HCT116 (cell line): ENCODE results near the gene NFASC. TPM values are rescaled to one million over a fixed set of nuclear protein-coding genes. Genes with fewer than 3 reads are reported as not detected.

Source experiments
- ATAC-seq: fragments of 200-7000 bp; cut with Tn5 transposase; 2 replicates; pipeline ENCODE4 v1.9.1; 2020; ENCODE audit warnings: mild to moderate bottlenecking, moderate library complexity
- BruUV-seq: library from RNA; stranded (reverse); fragments of 400-500 nt; replicated peaks from 2 replicates; lab custom pipeline; 2021; lab: Mats Ljungman, UMichigan
- CTCF ChIA-PET: fragments of 300-600 bp; sonication (Branson Sonifier 250); formaldehyde crosslinking; loops from one replicate; lab custom pipeline; 2021; ENCODE audit warnings: antibody characterized with exemption; lab: Charles Lee
- POLR2A ChIA-PET: fragments of 300-600, 350-600 bp; sonication (Branson Sonifier 250); formaldehyde crosslinking; loops from one replicate; lab custom pipeline; 2021; ENCODE audit warnings: antibody characterized with exemption; lab: Charles Lee
- RAD21 ChIA-PET, 2 experiments: fragments of 300-600 bp; sonication (Branson Sonifier 250); formaldehyde crosslinking; loops; one replicate each; lab custom pipeline; 2023; ENCODE audit warnings: low total read pairs in 2 of 2; ENCODE audit not compliant: uncharacterized antibody in 2 of 2, unreplicated experiment in 2 of 2, low non-redundant PET in 1 of 2; lab: Charles Lee
- DNase-seq: peaks from one replicate; pipeline ENCODE4 v3.0.0-alpha.2; 2010; ENCODE audit warnings: low read depth, low spot score
- H2AFZ ChIP-seq: fragments of 200-600 bp; shearing (Covaris generic), sonication (generic); 2 replicates; pipeline ENCODE4 v1.6.1; 2017; ENCODE audit warnings: low read depth, mixed run types, mixed read lengths, antibody characterized with exemption, low read length; ENCODE audit not compliant: poor library complexity, severe bottlenecking
- H3K27ac ChIP-seq: 2 replicates; pipeline ENCODE4 v1.5.1; 2012; ENCODE audit warnings: low read depth, low read length
- H3K27me3 ChIP-seq: fragments of 200-600 bp; sonication (generic); 2 replicates; pipeline ENCODE4 v1.6.1; 2016; ENCODE audit warnings: mixed run types, low read length, mixed read lengths; ENCODE audit not compliant: insufficient read depth
- H3K36me3 ChIP-seq, 2 experiments: fragments of 200-500 bp in 1 of 2; fragments of 200-600 bp in 1 of 2; sonication (Bioruptor generic) in 1 of 2; sonication (generic) in 1 of 2; 2 replicates each; pipeline versions ENCODE4 v1.5.1 to v1.6.1; 2014 to 2016; ENCODE audit warnings: low read length in 2 of 2, inconsistent platforms in 1 of 2, mixed read lengths in 1 of 2, mixed run types in 1 of 2; ENCODE audit not compliant: insufficient read depth in 2 of 2, control insufficient read depth in 1 of 2
- H3K4me1 ChIP-seq, 2 experiments: fragments of 200-600 bp in 1 of 2; sonication (generic) in 1 of 2; 2 replicates each; pipeline versions ENCODE4 v1.5.1 to v1.6.1; 2012 to 2017; ENCODE audit warnings: low read length in 2 of 2, inconsistent platforms in 1 of 2, mild to moderate bottlenecking in 1 of 2, mixed read lengths in 1 of 2, mixed run types in 1 of 2, moderate library complexity in 1 of 2; ENCODE audit not compliant: insufficient read depth in 2 of 2, control insufficient read depth in 1 of 2
- H3K4me2 ChIP-seq: fragments of 200-600 bp; sonication (generic); 2 replicates; pipeline ENCODE4 v1.6.1; 2017; ENCODE audit warnings: mixed run types, low read length, mixed read lengths
- H3K4me3 ChIP-seq, 2 experiments: fragments of 200-600 bp in 1 of 2; sonication (generic) in 1 of 2; replicated peaks in 1 of 2; 2 replicates each; pipeline ENCODE4 v1.5.1; 2011 to 2016; ENCODE audit warnings: low read length in 2 of 2, control low read depth in 1 of 2, low read depth in 1 of 2, mild to moderate bottlenecking in 1 of 2, mixed read lengths in 1 of 2, mixed run types in 1 of 2
- H3K79me2 ChIP-seq: fragments of 200-600 bp; sonication (generic); 2 replicates; pipeline ENCODE4 v1.6.1; 2017; ENCODE audit warnings: mild to moderate bottlenecking, mixed run types, low read length, moderate library complexity, mixed read lengths; ENCODE audit not compliant: insufficient read depth
- H3K9ac ChIP-seq: fragments of 200-600 bp; sonication (generic); 2 replicates; pipeline ENCODE4 v1.6.1; 2016; ENCODE audit warnings: low read length, mixed read lengths
- H3K9me2 ChIP-seq: fragments of 200-600 bp; sonication (generic), shearing (Covaris generic); 2 replicates; pipeline ENCODE4 v1.6.1; 2017; ENCODE audit warnings: mixed run types, mild to moderate bottlenecking, moderate library complexity; ENCODE audit not compliant: insufficient read depth
- H3K9me3 ChIP-seq, 2 experiments: fragments of 200-500 bp in 1 of 2; fragments of 200-600 bp in 1 of 2; sonication (Bioruptor generic) in 1 of 2; sonication (generic) in 1 of 2; 2 replicates each; pipeline ENCODE4 v1.6.1; 2014 to 2017; ENCODE audit warnings: low read length in 2 of 2, mixed read lengths in 2 of 2, inconsistent platforms in 1 of 2, low read depth in 1 of 2, mild to moderate bottlenecking in 1 of 2, mixed run types in 1 of 2, moderate library complexity in 1 of 2; ENCODE audit not compliant: control insufficient read depth in 1 of 2, insufficient read depth in 1 of 2
- H4K20me1 ChIP-seq: fragments of 200-600 bp; sonication (generic), shearing (Covaris generic); 2 replicates; pipeline ENCODE4 v1.6.1; 2017; ENCODE audit warnings: mixed run types, mild to moderate bottlenecking, moderate library complexity; ENCODE audit not compliant: insufficient read depth
- CBX3 ChIP-seq: IDR thresholded peaks from 2 replicates; pipeline ENCODE4 v1.6.1; 2012; ENCODE audit warnings: low read depth
- CEBPB ChIP-seq: IDR thresholded peaks from 2 replicates; pipeline ENCODE4 v1.6.1; 2012; ENCODE audit warnings: low read depth
- CTCF ChIP-seq, 3 experiments: fragments of 200-600 bp in 1 of 3; sonication (generic) in 1 of 3; IDR thresholded peaks in 2 of 3; conservative IDR thresholded peaks in 1 of 3; 2 replicates each; pipeline ENCODE4 v1.5.1; 2012 to 2017; ENCODE audit warnings: low read depth in 2 of 3, low read length in 2 of 3, antibody characterized with exemption in 1 of 3, borderline replicate concordance in 1 of 3, control low read depth in 1 of 3, mild to moderate bottlenecking in 1 of 3, mixed read lengths in 1 of 3, mixed run types in 1 of 3, moderate library complexity in 1 of 3; ENCODE audit not compliant: insufficient read depth in 1 of 3
- EGR1 ChIP-seq: IDR thresholded peaks from 2 replicates; pipeline ENCODE4 v1.6.1; 2012; ENCODE audit warnings: low read depth
- ELF1 ChIP-seq: IDR thresholded peaks from 2 replicates; pipeline ENCODE4 v1.6.1; 2012; ENCODE audit warnings: low read depth, borderline replicate concordance
- EZH2phosphoT487 ChIP-seq: fragments of 200-600 bp; IDR thresholded peaks from 2 replicates; pipeline ENCODE4 v1.6.1; 2018; ENCODE audit warnings: antibody characterized with exemption, borderline replicate concordance
- FOSL1 ChIP-seq: IDR thresholded peaks from 2 replicates; pipeline ENCODE4 v1.6.1; 2012; ENCODE audit warnings: low read depth
- JUND ChIP-seq: IDR thresholded peaks from 2 replicates; pipeline ENCODE4 v1.6.1; 2012
- MAX ChIP-seq: IDR thresholded peaks from 2 replicates; pipeline ENCODE4 v1.6.1; 2012
- SIN3A ChIP-seq: IDR thresholded peaks from 2 replicates; pipeline ENCODE4 v1.6.1; 2012; ENCODE audit warnings: low read depth
- SP1 ChIP-seq: IDR thresholded peaks from 2 replicates; pipeline ENCODE4 v1.6.1; 2012; ENCODE audit warnings: low read depth
- SRF ChIP-seq: IDR thresholded peaks from 2 replicates; pipeline ENCODE4 v1.6.1; 2012; ENCODE audit warnings: low read depth
- TCF7L2 ChIP-seq: IDR thresholded peaks from 2 replicates; pipeline ENCODE4 v1.7.0; 2011; ENCODE audit warnings: borderline replicate concordance, inconsistent platforms; ENCODE audit not compliant: insufficient read depth, insufficient read length; ENCODE audit errors: extremely low read depth
- YY1 ChIP-seq: IDR thresholded peaks from 2 replicates; pipeline ENCODE4 v1.6.1; 2011; ENCODE audit warnings: low read length, low read depth, moderate library complexity, mild to moderate bottlenecking; ENCODE audit not compliant: insufficient replicate concordance; ENCODE audit errors: extremely low read depth
- ZBTB33 ChIP-seq: IDR thresholded peaks from 2 replicates; pipeline ENCODE4 v1.6.1; 2011; ENCODE audit warnings: mild to moderate bottlenecking, low read length, moderate library complexity; ENCODE audit not compliant: insufficient replicate concordance; ENCODE audit errors: extremely low read depth
- ZNF274 ChIP-seq: fragments of 200-500 bp; sonication (Bioruptor generic); IDR thresholded peaks from 2 replicates; pipeline ENCODE4 v1.6.1; 2014; ENCODE audit warnings: mild to moderate bottlenecking, low read depth, low read length, inconsistent platforms
- intact Hi-C: fragments of 100-400 bp; cut with micrococcal nuclease; formaldehyde crosslinking; loops from 2 replicates; pipeline ENCODE4 v1.10.0; 2022
- total RNA-seq: library from RNA; stranded (reverse); gene quantifications from one replicate; pipeline ENCODE4 v1.2.1, GENCODE V29; 2021; ENCODE audit not compliant: unreplicated experiment

NFASC gene
- total RNA-seq, 1 experiment from 2014 or later: 0.57 TPM

GRCh38 chr1:204997591-204998355, 127.1 kb downstream of the NFASC start:
- H3K9me3 ChIP-seq: no peaks in the 10 kb centered on the region
- ChIA-PET POLR2A (no interaction called here), CTCF (interaction anchor here (1.8 kb wide), 1 partner anchor 9 kb away, joined by 4 read pairs; no protein-coding TSS in a partner anchor), RAD21 (no interaction called here)
- no peak overlapping the region for H3K4me3 ChIP-seq
- no TSS peak for BruUV-seq
- intact Hi-C loops: no loop called here
- no peak overlapping the region for H3K9ac ChIP-seq
- no peak overlapping the region for H2AFZ ChIP-seq
- no peaks in the 10 kb centered on the region for H4K20me1 ChIP-seq
- ATAC-seq (no peak), DNase-seq (no peak)
- no peak overlapping the region for H3K4me2 ChIP-seq
- no peaks in the 10 kb centered on the region for H3K36me3 ChIP-seq
- TF ChIP-seq CBX3 (no peak), FOSL1 (no peak), JUND (no peak), EZH2phosphoT487 (no peak), SRF (no peak), YY1 (no peak), ZNF274 (no peak), ELF1 (no peak), SP1 (no peak), TCF7L2 (no peak)
- no peak overlapping the region for H3K27ac ChIP-seq
- H3K4me1 ChIP-seq: no peaks in the 10 kb centered on the region
- no peaks in the 10 kb centered on the region for H3K9me2 ChIP-seq
- no peaks in the 10 kb centered on the region for H3K27me3 ChIP-seq
- H3K79me2 ChIP-seq: no peaks in the 10 kb centered on the region

- no peak overlapping the region for H3K27ac ChIP-seq
- no peaks in the 10 kb centered on the region for H3K9me3 ChIP-seq
- no peaks in the 10 kb centered on the region for H3K9me2 ChIP-seq
- H2AFZ ChIP-seq: no peak overlapping the region
- H3K27me3 ChIP-seq: no peaks in the 10 kb centered on the region
- intact Hi-C loops: no loop called here
- BruUV-seq: no TSS peak
- ChIA-PET CTCF (interaction anchor here (1.6 kb wide), 1 partner anchor 61 kb away, joined by 6 read pairs; no protein-coding TSS in a partner anchor), POLR2A (no interaction called here), RAD21 (no interaction called here)
- no peak for ATAC-seq
- no peak for DNase-seq
- no peaks in the 10 kb centered on the region for H3K4me1 ChIP-seq
- no peak overlapping the region for H3K4me2 ChIP-seq
- H3K36me3 ChIP-seq: no peaks in the 10 kb centered on the region
- H3K4me3 ChIP-seq: no peak overlapping the region
- no peaks in the 10 kb centered on the region for H4K20me1 ChIP-seq
- H3K79me2 ChIP-seq: no peaks in the 10 kb centered on the region
- H3K9ac ChIP-seq: no peak overlapping the region
- TF ChIP-seq EZH2phosphoT487: no peak
- TF ChIP-seq ZBTB33: no peak
- no peak for TF ChIP-seq CEBPB
- TF ChIP-seq SIN3A: no peak
- no peak for TF ChIP-seq MAX
- no peak for TF ChIP-seq YY1
- TF ChIP-seq SRF: no peak
- no peak for TF ChIP-seq ZNF274
- TF ChIP-seq EGR1: no peak
- TF ChIP-seq CTCF (IDR thresholded peaks at IDR 0.05 in 2 of 3, conservative IDR thresholded peaks at IDR 0.05 in 1 of 3; ENCODE audit: borderline replicate concordance in 1 of 3, insufficient read depth in 1 of 3, low read depth in 2 of 3, low read length in 2 of 3): no peak
These were observed 130.5 kb downstream of the NFASC start for GRCh38 chr1:205001162-205001561.
